CD14-positive monocyte (primary cell): ENCODE results near the gene IFI27. TPM values are rescaled to one million over a fixed set of nuclear protein-coding genes. Genes with fewer than 3 reads are reported as not detected.

Experiments used
- DNase-seq, 3 donors: peaks; one replicate each; pipeline ENCODE4 v3.0.0-alpha.2; 2011 to 2022
- H2AFZ ChIP-seq: 2 replicates; pipeline ENCODE4 v1.6.0; 2012; ENCODE audit warnings: mild to moderate bottlenecking, low read depth, low read length, inconsistent platforms; ENCODE audit not compliant: insufficient read depth, poor library complexity, severe bottlenecking
- H3K27ac ChIP-seq, 2 donors: 1 replicate in 1 of 2; 2 replicates in 1 of 2; pipeline ENCODE4 v1.5.1; 2012 to 2013; ENCODE audit warnings: low read length in 2 of 2, control low read depth in 1 of 2, inconsistent platforms in 1 of 2, low read depth in 1 of 2, mild to moderate bottlenecking in 1 of 2
- H3K27me3 ChIP-seq, 2 donors: one replicate each; pipeline versions ENCODE4 v1.6.0 to v1.6.1; 2011 to 2013; ENCODE audit warnings: low read length in 2 of 2; ENCODE audit not compliant: control insufficient read depth in 2 of 2, insufficient read depth in 2 of 2
- H3K36me3 ChIP-seq, 2 donors: replicated peaks in 1 of 2; 1 replicate in 1 of 2; 2 replicates in 1 of 2; pipeline versions ENCODE4 v1.5.1 to v1.6.1; 2012 to 2013; ENCODE audit warnings: low read length in 2 of 2, control low read depth in 1 of 2, inconsistent platforms in 1 of 2, mild to moderate bottlenecking in 1 of 2; ENCODE audit not compliant: insufficient read depth in 2 of 2, control insufficient read depth in 1 of 2
- H3K4me1 ChIP-seq, 2 donors: 1 replicate in 1 of 2; 2 replicates in 1 of 2; pipeline versions ENCODE4 v1.5.1 to v1.6.1; 2012 to 2013; ENCODE audit warnings: low read length in 2 of 2, control low read depth in 1 of 2, inconsistent platforms in 1 of 2, mild to moderate bottlenecking in 1 of 2, moderate library complexity in 1 of 2; ENCODE audit not compliant: insufficient read depth in 2 of 2, control insufficient read depth in 1 of 2
- H3K4me2 ChIP-seq: replicated peaks from 2 replicates; pipeline ENCODE3; 2012; ENCODE audit warnings: low read length, moderate library complexity, mild to moderate bottlenecking; ENCODE audit not compliant: poor library complexity, severe bottlenecking; ENCODE audit errors: extremely low read depth
- H3K4me3 ChIP-seq, 3 experiments: fragments of 200-600 bp in 1 of 3; sonication (generic) in 1 of 3; replicated peaks in 1 of 3; 1 replicate in 2 of 3; 2 replicates in 1 of 3; pipeline ENCODE4 v1.5.1; 2011 to 2013; ENCODE audit warnings: low read length in 3 of 3, mild to moderate bottlenecking in 3 of 3, control low read depth in 2 of 3, low read depth in 2 of 3, inconsistent platforms in 1 of 3, moderate library complexity in 1 of 3
- H3K79me2 ChIP-seq: 2 replicates; pipeline ENCODE4 v1.6.0; 2012; ENCODE audit warnings: mild to moderate bottlenecking, control low read depth, inconsistent platforms, low read length, moderate library complexity; ENCODE audit not compliant: insufficient read depth
- H3K9ac ChIP-seq: 2 replicates; pipeline ENCODE4 v1.6.0; 2017; ENCODE audit warnings: low read length, mild to moderate bottlenecking; ENCODE audit not compliant: insufficient read depth, poor library complexity, severe bottlenecking
- H3K9me3 ChIP-seq, 2 donors: replicated peaks in 1 of 2; 1 replicate in 1 of 2; 2 replicates in 1 of 2; pipeline versions ENCODE4 v1.5.1 to v1.6.1; 2012 to 2013; ENCODE audit warnings: low read length in 2 of 2, control low read depth in 1 of 2; ENCODE audit not compliant: control insufficient read depth in 1 of 2, insufficient read depth in 1 of 2
- H4K20me1 ChIP-seq: 2 replicates; pipeline ENCODE4 v1.6.0; 2012; ENCODE audit warnings: mild to moderate bottlenecking, low read length, control low read depth, moderate library complexity; ENCODE audit not compliant: insufficient read depth
- H3K27ac Mint-ChIP-seq, 7 donors: one replicate each; pipeline ENCODE4 v1.8.0; 2020; ENCODE audit warnings: mild to moderate bottlenecking in 7 of 7, mixed read lengths in 7 of 7, moderate library complexity in 6 of 7, inconsistent platforms in 2 of 7
- H3K27me3 Mint-ChIP-seq, 3 donors: one replicate each; pipeline ENCODE4 v1.8.0; 2021 to 2022; ENCODE audit warnings: low read depth in 3 of 3, mild to moderate bottlenecking in 3 of 3, mixed read lengths in 3 of 3, moderate library complexity in 3 of 3, inconsistent platforms in 1 of 3
- H3K36me3 Mint-ChIP-seq, 2 donors: one replicate each; pipeline ENCODE4 v1.8.0; 2020; ENCODE audit warnings: mixed read lengths in 2 of 2, inconsistent platforms in 1 of 2, mild to moderate bottlenecking in 1 of 2
- H3K4me1 Mint-ChIP-seq: one replicate; pipeline ENCODE4 v1.8.0; 2020; ENCODE audit warnings: mild to moderate bottlenecking, mixed read lengths
- H3K4me3 Mint-ChIP-seq, 2 donors: one replicate each; pipeline ENCODE4 v1.8.0; 2020; ENCODE audit warnings: mild to moderate bottlenecking in 2 of 2, mixed read lengths in 2 of 2, moderate library complexity in 1 of 2
- H3K9me3 Mint-ChIP-seq, 7 donors: one replicate each; pipeline ENCODE4 v1.8.0; 2020 to 2022; ENCODE audit warnings: mixed read lengths in 7 of 7, mild to moderate bottlenecking in 6 of 7, moderate library complexity in 6 of 7, inconsistent platforms in 2 of 7
- CTCF ChIP-seq: fragments of 200-600 bp; IDR thresholded peaks from one replicate; pipeline ENCODE4 v1.8.0; 2022; ENCODE audit warnings: antibody characterized with exemption, mild to moderate bottlenecking
- WGBS: methylation state at CpG from one replicate; pipeline ENCODE4 v1.1.5; 2013; ENCODE audit warnings: missing lambda C conversion rate; ENCODE audit not compliant: insufficient coverage; 5-methylcytosine and 5-hydroxymethylcytosine counted together
- intact Hi-C, 2 donors: fragments of 100-400 bp; cut with micrococcal nuclease; formaldehyde crosslinking; loops; one replicate each; pipeline versions ENCODE4 v1.15.0 to v1.15.1; 2023
- polyA plus RNA-seq, 3 donors: library from polyadenylated mRNA; depleted of rRNA in 1 of 3; unstranded in 2 of 3; stranded (reverse) in 1 of 3; fragments of 300-500 nt in 2 of 3; fragments of >200 nt in 1 of 3; fragmentation: Illumina TruSeq in 2 of 3; gene quantifications; 1 replicate in 2 of 3; 2 replicates in 1 of 3; pipeline ENCODE4 v1.2.3, GENCODE V29; 2012 to 2021

Gene IFI27
- polyA plus RNA-seq, 3 donors: 3.0 to 3.9 (median 3.3) TPM

GRCh38 chr14:94132285-94132887 lies 21.9 kb downstream of the IFI27 start:
- peaks cover 13 to 24% of the 10 kb centered on the region in 2 donors for H3K4me1 ChIP-seq
- H3K9me3 ChIP-seq: peaks cover 0 to 5% of the 10 kb centered on the region in 2 donors
- H3K9ac ChIP-seq: no peak overlapping the region
- H4K20me1 ChIP-seq: no peaks in the 10 kb centered on the region
- H3K36me3 ChIP-seq: peaks cover 1 to 5% of the 10 kb centered on the region in 2 donors
- peaks cover 4 to 13% (median 8%) of the 10 kb centered on the region in 7 donors for H3K9me3 Mint-ChIP-seq
- peaks cover 0 to 8% of the 10 kb centered on the region in 2 donors for H3K27me3 ChIP-seq
- H2AFZ ChIP-seq: no peak overlapping the region
- no peak overlapping the region for H3K4me3 Mint-ChIP-seq
- WGBS: no CpG with 5 or more reads among the region's 4 CpGs
- no peak overlapping the region for H3K27ac ChIP-seq
- peak; percentile 95 for TF ChIP-seq CTCF
- no peak overlapping the region for H3K4me2 ChIP-seq
- H3K36me3 Mint-ChIP-seq: peaks cover 0 to 2% of the 10 kb centered on the region in 2 donors
- intact Hi-C loops: loop anchor here (5.0 kb wide), 3 partner anchors 40 to 105 kb away; partner anchors contain the start of genes OTUB2 (in 1 of the 2) and PPP4R4 (in 1 of the 2)
- no peak overlapping the region for H3K4me3 ChIP-seq
- H3K79me2 ChIP-seq: no peaks in the 10 kb centered on the region
- H3K4me1 Mint-ChIP-seq: peaks cover 19% of the 10 kb centered on the region
- no peak overlapping the region for H3K27ac Mint-ChIP-seq
- peaks cover 5 to 23% (median 15%) of the 10 kb centered on the region in 3 donors for H3K27me3 Mint-ChIP-seq
- DNase-seq: peak; percentile 49 to 82 (median 62)

- DNase-seq: no peak
- TF ChIP-seq CTCF: no peak
- Histone ChIP-seq H3K79me2 (no peaks in the 10 kb centered on the region), H3K9me3 (peaks cover 0 to 5% of the 10 kb centered on the region in 2 donors), H3K4me3 (no peak overlapping the region), H3K36me3 (no peaks in the 10 kb centered on the region), H3K27ac (no peak overlapping the region), H4K20me1 (no peaks in the 10 kb centered on the region), H3K4me1 (peaks cover 0 to under 1% of the 10 kb centered on the region in 2 donors), H3K27me3 (peaks cover 0 to 4% of the 10 kb centered on the region in 2 donors), H3K4me2 (no peak overlapping the region), H2AFZ (no peak overlapping the region), H3K9ac (no peak overlapping the region)
- no peak overlapping the region for H3K4me3 Mint-ChIP-seq
- peaks cover 2% of the 10 kb centered on the region for H3K4me1 Mint-ChIP-seq
- no peak overlapping the region for H3K27ac Mint-ChIP-seq
- H3K9me3 Mint-ChIP-seq: peaks cover 4 to 13% (median 8%) of the 10 kb centered on the region in 7 donors
- H3K27me3 Mint-ChIP-seq: peaks cover 5 to 18% (median 16%) of the 10 kb centered on the region in 3 donors
- intact Hi-C loops: loop anchor here in 1 of 2 donors (5.0 kb wide), 1 partner anchor 98 kb away; no protein-coding TSS in a partner anchor
- H3K36me3 Mint-ChIP-seq: no peaks in the 10 kb centered on the region
- WGBS: 69% methylated on average over 2 of the region's 4 CpGs
Measured at GRCh38 chr14:94135476-94135875, 24.9 kb downstream of the IFI27 start.
